ENCODE data around the gene LRGUK. TPM values are rescaled to one million over a fixed set of nuclear protein-coding genes. Genes with fewer than 3 reads are reported as not detected.

The LRGUK gene
- total RNA-seq, 1 experiment from 2014 or later: 0.49 TPM

DNA sequence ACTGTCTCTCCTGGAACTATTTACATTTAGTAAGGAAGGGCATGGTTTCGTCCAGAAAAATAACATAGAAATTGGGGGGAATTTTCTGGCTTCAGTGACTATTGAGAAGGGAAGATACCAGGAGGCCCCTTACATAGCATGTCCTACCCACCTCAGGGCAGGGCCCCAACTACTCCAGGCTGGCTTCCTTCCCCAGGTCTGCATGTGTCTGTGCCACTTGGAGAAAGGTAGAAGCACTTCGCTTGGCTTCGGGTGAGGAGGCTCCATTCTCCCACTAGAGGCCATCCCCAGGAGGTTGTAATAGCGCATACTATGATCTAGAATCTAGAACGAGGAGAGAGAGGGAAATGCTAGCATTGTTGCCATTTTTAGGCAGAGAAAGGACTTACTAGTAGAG is 14.7 kb downstream of the LRGUK start:
- H3K9me2 ChIP-seq (ENCODE audit: insufficient read depth): no peaks in the 10 kb centered on the region
- no peak overlapping the region for H2AFZ ChIP-seq (ENCODE audit: low read depth, low read length, poor library complexity, severe bottlenecking)
- no TSS peak for BruUV-seq (replicated peaks)
- H3K4me2 ChIP-seq (ENCODE audit: low read length): no peak overlapping the region
- H4K20me1 ChIP-seq (ENCODE audit: insufficient read depth): no peaks in the 10 kb centered on the region
- ChIA-PET RAD21 (ENCODE audit: low non-redundant PET in 1 of 2, low total read pairs in 2 of 2, uncharacterized antibody in 2 of 2, unreplicated experiment in 2 of 2) (no interaction called here), CTCF (interaction anchor here (0.7 to 1.6 kb wide), 7 partner anchors 9 to 33 kb away, joined by 3 to 8 read pairs (median 4); no protein-coding TSS in a partner anchor), POLR2A (no interaction called here)
- no peak for DNase-seq (ENCODE audit: low read depth, low spot score)
- no peak overlapping the region for H3K27ac ChIP-seq (ENCODE audit: low read depth, low read length)
- intact Hi-C loops (cut with micrococcal nuclease): no loop called here
- H3K9me3 ChIP-seq (ENCODE audit: control insufficient read depth in 1 of 2, insufficient read depth in 1 of 2, low read depth in 1 of 2, low read length in 2 of 2): no peaks in the 10 kb centered on the region
- no peaks in the 10 kb centered on the region for H3K36me3 ChIP-seq (ENCODE audit: control insufficient read depth in 1 of 2, insufficient read depth in 2 of 2, low read length in 2 of 2)
- no peaks in the 10 kb centered on the region for H3K4me1 ChIP-seq (ENCODE audit: control insufficient read depth in 1 of 2, insufficient read depth in 2 of 2, low read length in 2 of 2)
- no peaks in the 10 kb centered on the region for H3K27me3 ChIP-seq (ENCODE audit: insufficient read depth, low read length)
- TF ChIP-seq, protein P1, sequence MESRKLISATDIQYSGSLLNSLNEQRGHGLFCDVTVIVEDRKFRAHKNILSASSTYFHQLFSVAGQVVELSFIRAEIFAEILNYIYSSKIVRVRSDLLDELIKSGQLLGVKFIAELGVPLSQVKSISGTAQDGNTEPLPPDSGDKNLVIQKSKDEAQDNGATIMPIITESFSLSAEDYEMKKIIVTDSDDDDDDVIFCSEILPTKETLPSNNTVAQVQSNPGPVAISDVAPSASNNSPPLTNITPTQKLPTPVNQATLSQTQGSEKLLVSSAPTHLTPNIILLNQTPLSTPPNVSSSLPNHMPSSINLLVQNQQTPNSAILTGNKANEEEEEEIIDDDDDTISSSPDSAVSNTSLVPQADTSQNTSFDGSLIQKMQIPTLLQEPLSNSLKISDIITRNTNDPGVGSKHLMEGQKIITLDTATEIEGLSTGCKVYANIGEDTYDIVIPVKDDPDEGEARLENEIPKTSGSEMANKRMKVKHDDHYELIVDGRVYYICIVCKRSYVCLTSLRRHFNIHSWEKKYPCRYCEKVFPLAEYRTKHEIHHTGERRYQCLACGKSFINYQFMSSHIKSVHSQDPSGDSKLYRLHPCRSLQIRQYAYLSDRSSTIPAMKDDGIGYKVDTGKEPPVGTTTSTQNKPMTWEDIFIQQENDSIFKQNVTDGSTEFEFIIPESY (IDR thresholded peaks at IDR 0.05; ENCODE audit: extremely low read depth, insufficient replicate concordance, low read length): no peak
- TF ChIP-seq ZFX (IDR thresholded peaks at IDR 0.05): no peak
- TF ChIP-seq TCF7L2 (IDR thresholded peaks at IDR 0.05; ENCODE audit: borderline replicate concordance, extremely low read depth, insufficient read depth, insufficient read length): no peak
- no peak for TF ChIP-seq EZH2phosphoT487 (IDR thresholded peaks at IDR 0.05; ENCODE audit: borderline replicate concordance)
- no peak for TF ChIP-seq POLR2AphosphoS5 (IDR thresholded peaks at IDR 0.05; ENCODE audit: low read depth, low read length)
- no peak for TF ChIP-seq EGR1 (IDR thresholded peaks at IDR 0.05; ENCODE audit: low read depth)
- TF ChIP-seq, protein P2, sequence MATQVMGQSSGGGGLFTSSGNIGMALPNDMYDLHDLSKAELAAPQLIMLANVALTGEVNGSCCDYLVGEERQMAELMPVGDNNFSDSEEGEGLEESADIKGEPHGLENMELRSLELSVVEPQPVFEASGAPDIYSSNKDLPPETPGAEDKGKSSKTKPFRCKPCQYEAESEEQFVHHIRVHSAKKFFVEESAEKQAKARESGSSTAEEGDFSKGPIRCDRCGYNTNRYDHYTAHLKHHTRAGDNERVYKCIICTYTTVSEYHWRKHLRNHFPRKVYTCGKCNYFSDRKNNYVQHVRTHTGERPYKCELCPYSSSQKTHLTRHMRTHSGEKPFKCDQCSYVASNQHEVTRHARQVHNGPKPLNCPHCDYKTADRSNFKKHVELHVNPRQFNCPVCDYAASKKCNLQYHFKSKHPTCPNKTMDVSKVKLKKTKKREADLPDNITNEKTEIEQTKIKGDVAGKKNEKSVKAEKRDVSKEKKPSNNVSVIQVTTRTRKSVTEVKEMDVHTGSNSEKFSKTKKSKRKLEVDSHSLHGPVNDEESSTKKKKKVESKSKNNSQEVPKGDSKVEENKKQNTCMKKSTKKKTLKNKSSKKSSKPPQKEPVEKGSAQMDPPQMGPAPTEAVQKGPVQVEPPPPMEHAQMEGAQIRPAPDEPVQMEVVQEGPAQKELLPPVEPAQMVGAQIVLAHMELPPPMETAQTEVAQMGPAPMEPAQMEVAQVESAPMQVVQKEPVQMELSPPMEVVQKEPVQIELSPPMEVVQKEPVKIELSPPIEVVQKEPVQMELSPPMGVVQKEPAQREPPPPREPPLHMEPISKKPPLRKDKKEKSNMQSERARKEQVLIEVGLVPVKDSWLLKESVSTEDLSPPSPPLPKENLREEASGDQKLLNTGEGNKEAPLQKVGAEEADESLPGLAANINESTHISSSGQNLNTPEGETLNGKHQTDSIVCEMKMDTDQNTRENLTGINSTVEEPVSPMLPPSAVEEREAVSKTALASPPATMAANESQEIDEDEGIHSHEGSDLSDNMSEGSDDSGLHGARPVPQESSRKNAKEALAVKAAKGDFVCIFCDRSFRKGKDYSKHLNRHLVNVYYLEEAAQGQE (IDR thresholded peaks at IDR 0.05; ENCODE audit: low read depth): no peak
- TF ChIP-seq POLR2A (IDR thresholded peaks at IDR 0.05; ENCODE audit: borderline replicate concordance, extremely low read depth, insufficient read depth, insufficient read length): no peak
- no peak for TF ChIP-seq SIN3A (IDR thresholded peaks at IDR 0.05; ENCODE audit: low read depth)
- TF ChIP-seq, protein P3, sequence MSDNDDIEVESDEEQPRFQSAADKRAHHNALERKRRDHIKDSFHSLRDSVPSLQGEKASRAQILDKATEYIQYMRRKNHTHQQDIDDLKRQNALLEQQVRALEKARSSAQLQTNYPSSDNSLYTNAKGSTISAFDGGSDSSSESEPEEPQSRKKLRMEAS (IDR thresholded peaks at IDR 0.05): no peak
- no peak for TF ChIP-seq SP1 (IDR thresholded peaks at IDR 0.05; ENCODE audit: low read depth)
- no peak for TF ChIP-seq ELF1 (IDR thresholded peaks at IDR 0.05; ENCODE audit: borderline replicate concordance, low read depth)
- TF ChIP-seq ZNF274 (IDR thresholded peaks at IDR 0.05; ENCODE audit: low read depth, low read length): no peak
- no peak for TF ChIP-seq YY1 (IDR thresholded peaks at IDR 0.05; ENCODE audit: extremely low read depth, insufficient replicate concordance, low read depth, low read length)
- no peak for TF ChIP-seq RAD21 (IDR thresholded peaks at IDR 0.05; ENCODE audit: low read depth)
- no peak overlapping the region for H3K4me3 ChIP-seq (replicated peaks in 1 of 2; ENCODE audit: low read depth in 1 of 2, low read length in 2 of 2)
- ATAC-seq: no peak
- no peaks in the 10 kb centered on the region for H3K79me2 ChIP-seq (ENCODE audit: insufficient read depth, low read length)
- no peak overlapping the region for H3K9ac ChIP-seq (ENCODE audit: low read length)

Data from HCT116 (cell line).